Stimulated activated CD4-positive, alpha-beta T cell treated with anti-CD3 and anti-CD28 coated beads, Interleukin-15, amount 100 ng/mL, for 48 hours (primary cell): ENCODE results near the gene OMP.

Source experiments
- DNase-seq, 2 donors: peaks; one replicate each; pipeline ENCODE4 v3.0.0-alpha.2; 2020; ENCODE audit warnings: low read depth in 2 of 2

The OMP gene

GRCh38 chr11:77139201-77139600 is 36.6 kb downstream of the OMP start:
- DNase-seq, result no peak

- no peak for DNase-seq
Observed at GRCh38 chr11:77140231-77140851, 37.7 kb downstream of the OMP start.

GRCh38 chr11:77141034-77141433 is 38.4 kb downstream of the OMP start:
- no peak for DNase-seq

- no peak for DNase-seq
Observed at GRCh38 chr11:77141475-77141874, 38.8 kb downstream of the OMP start.

- DNase-seq, result no peak
Observed at GRCh38 chr11:77142091-77142975, 39.7 kb downstream of the OMP start.

GRCh38 chr11:77143405-77144020 is 40.9 kb downstream of the OMP start:
- no peak for DNase-seq

GRCh38 chr11:77144196-77144856 is 41.7 kb downstream of the OMP start:
- DNase-seq, result no peak

- no peak for DNase-seq
Observed at GRCh38 chr11:77144857-77145428, 42.3 kb downstream of the OMP start.

GRCh38 chr11:77146261-77147035 is 43.8 kb downstream of the OMP start:
- no peak for DNase-seq

GRCh38 chr11:77147036-77147315 is 44.3 kb downstream of the OMP start:
- no peak for DNase-seq

GRCh38 chr11:77147668-77148321 is 45.2 kb downstream of the OMP start:
- no peak for DNase-seq

GRCh38 chr11:77148963-77149715 is 46.5 kb downstream of the OMP start:
- no peak for DNase-seq

- DNase-seq, result no peak
Observed at GRCh38 chr11:77149716-77150392, 47.2 kb downstream of the OMP start.

GRCh38 chr11:77150836-77151235 is 48.2 kb downstream of the OMP start:
- DNase-seq, result no peak

- peak; percentile 47 to 59 for DNase-seq
Observed at GRCh38 chr11:77151804-77152509, 49.3 kb downstream of the OMP start.

GRCh38 chr11:77152846-77153245 is 50.2 kb downstream of the OMP start:
- DNase-seq, result no peak
